HuH-7.5 (cell line): ENCODE results near the gene HAPLN1.
"Not testable (repeated sequence)": the region's sequence is repeated elsewhere in the genome, so short reads cannot be mapped to it uniquely, and the experiment has no call there.

Experiments used
- DNase-seq: peaks from one replicate; pipeline ENCODE4 v3.0.0; 2011; ENCODE audit warnings: low spot score

Gene HAPLN1

GRCh38 chr5:83720836-83721537 is at the start of gene HAPLN1:
HAPLN1 (minus strand) TSS chr5:83720855; CDS start chr5:83673523, 47,332 bp downstream.
- DNase-seq: no peak

- no peak for DNase-seq
These were observed 46.8 kb upstream of the HAPLN1 start for GRCh38 chr5:83767409-83767992.

- DNase-seq: no peak
These were observed 43.4 kb upstream of the HAPLN1 start for GRCh38 chr5:83764101-83764500.

GRCh38 chr5:83760579-83760978 is 39.9 kb upstream of the HAPLN1 start:
- DNase-seq: no peak

- DNase-seq: no peak
These were observed 32.0 kb upstream of the HAPLN1 start for GRCh38 chr5:83752700-83753099.

GRCh38 chr5:83751201-83751600 is 30.5 kb upstream of the HAPLN1 start:
- no peak for DNase-seq

- DNase-seq: no peak
These were observed 30.1 kb upstream of the HAPLN1 start for GRCh38 chr5:83750749-83751148.

GRCh38 chr5:83745816-83746215 is 25.2 kb upstream of the HAPLN1 start:
- DNase-seq: no peak

GRCh38 chr5:83744821-83745220 is 24.2 kb upstream of the HAPLN1 start:
- no peak for DNase-seq

GRCh38 chr5:83742089-83742488 is 21.4 kb upstream of the HAPLN1 start:
- no peak for DNase-seq

GRCh38 chr5:83741571-83741970 is 20.9 kb upstream of the HAPLN1 start:
- no peak for DNase-seq

GRCh38 chr5:83740741-83741140 is 20.1 kb upstream of the HAPLN1 start:
- no peak for DNase-seq

GRCh38 chr5:83736169-83736568 is 15.5 kb upstream of the HAPLN1 start:
- DNase-seq: not testable (repeated sequence)

GRCh38 chr5:83735058-83735457 is 14.4 kb upstream of the HAPLN1 start:
- DNase-seq: not testable (repeated sequence)

GRCh38 chr5:83731638-83732037 is 11.0 kb upstream of the HAPLN1 start:
- DNase-seq: no peak

GRCh38 chr5:83729362-83729761 is 8.7 kb upstream of the HAPLN1 start:
- DNase-seq: no peak

- no peak for DNase-seq
These were observed 6.3 kb upstream of the HAPLN1 start for GRCh38 chr5:83726912-83727311.

- no peak for DNase-seq
These were observed 4.3 kb upstream of the HAPLN1 start for GRCh38 chr5:83724935-83725334.

GRCh38 chr5:83724001-83724400 is 3.3 kb upstream of the HAPLN1 start:
- no peak for DNase-seq

GRCh38 chr5:83723031-83723430 is 2.4 kb upstream of the HAPLN1 start:
- no peak for DNase-seq

- peak; percentile 83 for DNase-seq
These were observed 1.6 kb upstream of the HAPLN1 start for GRCh38 chr5:83721953-83722901.

GRCh38 chr5:83718936-83719495 is 1.6 kb downstream of the HAPLN1 start:
- no peak for DNase-seq
